HG02623 (cell line): Measurements from ENCODE around the gene SGK1.
"Not testable (repeated sequence)": the region's sequence is repeated elsewhere in the genome, so short reads cannot be mapped to it uniquely, and the experiment has no call there.

ENCODE experiments used
- ATAC-seq: cut with Tn5 transposase; IDR thresholded peaks from one replicate; pipeline ENCODE4 v1.9.1; 2021; ENCODE audit warnings: moderate library complexity; ENCODE audit not compliant: unreplicated experiment

SGK1 gene

GRCh38 chr6:134307870-134308269, 10.0 kb downstream of the SGK1 start:
- no peak for ATAC-seq

- ATAC-seq, result no peak
Measured at GRCh38 chr6:134307075-134307474, 10.8 kb downstream of the SGK1 start.

- ATAC-seq, result not testable (repeated sequence)
Measured at GRCh38 chr6:134304381-134304780, 13.5 kb downstream of the SGK1 start.

- ATAC-seq, result no peak
Measured at GRCh38 chr6:134303891-134304290, 14.0 kb downstream of the SGK1 start.

GRCh38 chr6:134299236-134299635, 18.7 kb downstream of the SGK1 start:
- no peak for ATAC-seq

- ATAC-seq, result no peak
Measured at GRCh38 chr6:134296762-134297161, 21.1 kb downstream of the SGK1 start.

GRCh38 chr6:134295953-134296553, 21.9 kb downstream of the SGK1 start:
- ATAC-seq, result no peak

- no peak for ATAC-seq
Measured at GRCh38 chr6:134293659-134294161, 24.2 kb downstream of the SGK1 start.

GRCh38 chr6:134291156-134291555, 26.8 kb downstream of the SGK1 start:
- ATAC-seq, result no peak

GRCh38 chr6:134289204-134289575, 28.7 kb downstream of the SGK1 start:
- no peak for ATAC-seq

GRCh38 chr6:134288538-134289203, 29.2 kb downstream of the SGK1 start:
- ATAC-seq, result peak; percentile 68

- peak; percentile 36 for ATAC-seq
Measured at GRCh38 chr6:134287859-134288537, 29.9 kb downstream of the SGK1 start.

- ATAC-seq, result no peak
Measured at GRCh38 chr6:134282816-134283215, 35.1 kb downstream of the SGK1 start.

- ATAC-seq, result no peak
Measured at GRCh38 chr6:134281388-134281787, 36.5 kb downstream of the SGK1 start.

GRCh38 chr6:134278000-134278399, 39.9 kb downstream of the SGK1 start:
- ATAC-seq, result no peak

- not testable (repeated sequence) for ATAC-seq
Measured at GRCh38 chr6:134276891-134277377, 41.0 kb downstream of the SGK1 start.

- no peak for ATAC-seq
Measured at GRCh38 chr6:134272374-134272773, 45.5 kb downstream of the SGK1 start.

- ATAC-seq, result no peak
Measured at GRCh38 chr6:134267917-134268361, 50.0 kb downstream of the SGK1 start.

GRCh38 chr6:134266776-134267175, 51.1 kb downstream of the SGK1 start:
- no peak for ATAC-seq

- no peak for ATAC-seq
Measured at GRCh38 chr6:134261766-134262165, 56.1 kb downstream of the SGK1 start.

GRCh38 chr6:134258849-134259306, 59.0 kb downstream of the SGK1 start:
- ATAC-seq, result no peak

GRCh38 chr6:134257516-134257915, 60.4 kb downstream of the SGK1 start:
- ATAC-seq, result no peak
